GM19023 (cell line): Measurements from ENCODE around the gene ZMYM4.
"Not testable (repeated sequence)": the region's sequence is repeated elsewhere in the genome, so short reads cannot be mapped to it uniquely, and the experiment has no call there.

Experiments
- ATAC-seq: cut with Tn5 transposase; IDR thresholded peaks from one replicate; pipeline ENCODE4 v1.9.1; 2021; ENCODE audit warnings: mild to moderate bottlenecking, moderate library complexity; ENCODE audit not compliant: unreplicated experiment

The ZMYM4 gene

GRCh38 chr1:35449334-35450008, 181.0 kb downstream of the ZMYM4 start:
- ATAC-seq: no peak

- no peak for ATAC-seq
Measured at GRCh38 chr1:35451125-35451528, 182.6 kb downstream of the ZMYM4 start.

- ATAC-seq: no peak
Measured at GRCh38 chr1:35452106-35452774, 183.7 kb downstream of the ZMYM4 start.

GRCh38 chr1:35453031-35453430, 184.5 kb downstream of the ZMYM4 start:
- no peak for ATAC-seq

- ATAC-seq: no peak
Measured at GRCh38 chr1:35454176-35454575, 185.7 kb downstream of the ZMYM4 start.

- no peak for ATAC-seq
Measured at GRCh38 chr1:35454616-35455015, 186.1 kb downstream of the ZMYM4 start.

GRCh38 chr1:35460796-35461195, 192.3 kb downstream of the ZMYM4 start:
- no peak for ATAC-seq

GRCh38 chr1:35461966-35462651, 193.6 kb downstream of the ZMYM4 start:
- ATAC-seq: no peak

GRCh38 chr1:35463232-35463631, 194.7 kb downstream of the ZMYM4 start:
- ATAC-seq: no peak

- not testable (repeated sequence) for ATAC-seq
Measured at GRCh38 chr1:35463749-35464148, 195.2 kb downstream of the ZMYM4 start.

- ATAC-seq: no peak
Measured at GRCh38 chr1:35466120-35466519, 197.6 kb downstream of the ZMYM4 start.

- ATAC-seq: no peak
Measured at GRCh38 chr1:35470977-35471613, 202.6 kb downstream of the ZMYM4 start.
